GM12878 (cell line): Measurements from ENCODE around the gene NOP9.

Experiments used
- EP300 ChIP-seq, 2 experiments: fragments of 150-350 bp in 1 of 2; IDR thresholded peaks; 2 replicates each; pipeline ENCODE4 v1.6.1; 2011 to 2012; ENCODE audit warnings: low read depth in 2 of 2, low read length in 2 of 2, borderline replicate concordance in 1 of 2, improper control_type of control experiment in 1 of 2, inconsistent platforms in 1 of 2; ENCODE audit not compliant: control insufficient read depth in 1 of 2
- EZH2 ChIP-seq: IDR thresholded peaks from 2 replicates; pipeline ENCODE4 v1.6.1; 2012; ENCODE audit warnings: low read depth, mild to moderate bottlenecking, control low read depth, inconsistent platforms, low read length, borderline replicate concordance; ENCODE audit not compliant: control insufficient read depth
- NFIC ChIP-seq: IDR thresholded peaks from 2 replicates; pipeline ENCODE4 v1.6.1; 2012; ENCODE audit warnings: low read depth, mild to moderate bottlenecking, inconsistent platforms, low read length, moderate library complexity
- RAD21 ChIP-seq: IDR thresholded peaks from 2 replicates; pipeline ENCODE4 v1.6.1; 2011; ENCODE audit warnings: mild to moderate bottlenecking, low read depth, low read length, moderate library complexity; ENCODE audit not compliant: insufficient read depth
- RB1 ChIP-seq: fragments of 450-650 bp; formaldehyde crosslinking; IDR thresholded peaks from 2 replicates; pipeline ENCODE4 v1.6.1; 2017; ENCODE audit warnings: mild to moderate bottlenecking, borderline replicate concordance
- TAF1 ChIP-seq: IDR thresholded peaks from 2 replicates; pipeline ENCODE4 v1.6.1; 2011; ENCODE audit warnings: mild to moderate bottlenecking, low read depth, low read length, borderline replicate concordance
- YY1 ChIP-seq: IDR thresholded peaks from 2 replicates; pipeline ENCODE4 v1.6.1; 2011; ENCODE audit warnings: low read depth, mild to moderate bottlenecking, low read length
- ZNF274 ChIP-seq: IDR thresholded peaks from one replicate; pipeline ENCODE4 v1.8.0; 2011; ENCODE audit not compliant: insufficient read length, insufficient read depth
- TF ChIP-seq, protein P1 (sequence below), 3 experiments: IDR thresholded peaks in 2 of 3; conservative IDR thresholded peaks in 1 of 3; 2 replicates each; pipeline ENCODE4 v1.5.1; 2011; ENCODE audit warnings: low read depth in 3 of 3, low read length in 3 of 3, mild to moderate bottlenecking in 3 of 3, control low read depth in 2 of 3, moderate library complexity in 2 of 3, inconsistent platforms in 1 of 3, mixed read lengths in 1 of 3; ENCODE audit not compliant: control insufficient read depth in 2 of 3, insufficient read depth in 1 of 3; ENCODE audit errors: extremely low read depth in 1 of 3
- TF ChIP-seq, protein P2 (sequence below): IDR thresholded peaks from 2 replicates; pipeline ENCODE4 v1.6.1; 2011; ENCODE audit warnings: low read depth, mild to moderate bottlenecking, low read length, moderate library complexity, borderline replicate concordance; ENCODE audit errors: extremely low read depth
- TF ChIP-seq, protein P3 (sequence below): fragments of 450-650 bp; formaldehyde crosslinking; IDR thresholded peaks from 2 replicates; pipeline ENCODE4 v1.4.0; 2020; ENCODE audit warnings: mild to moderate bottlenecking, moderate library complexity
- TF ChIP-seq, protein P4 (sequence below): IDR thresholded peaks from 2 replicates; pipeline ENCODE4 v1.6.1; 2012; ENCODE audit warnings: low read depth, low read length, improper control_type of control experiment
- TF ChIP-seq, protein P5 (sequence below): IDR thresholded peaks from 2 replicates; pipeline ENCODE4 v1.6.1; 2012; ENCODE audit warnings: mild to moderate bottlenecking, low read depth, low read length
- TF ChIP-seq, protein P6 (sequence below): IDR thresholded peaks from 2 replicates; pipeline ENCODE4 v1.6.1; 2011; ENCODE audit warnings: mild to moderate bottlenecking, low read depth, low read length, moderate library complexity; ENCODE audit not compliant: insufficient replicate concordance

DNA sequence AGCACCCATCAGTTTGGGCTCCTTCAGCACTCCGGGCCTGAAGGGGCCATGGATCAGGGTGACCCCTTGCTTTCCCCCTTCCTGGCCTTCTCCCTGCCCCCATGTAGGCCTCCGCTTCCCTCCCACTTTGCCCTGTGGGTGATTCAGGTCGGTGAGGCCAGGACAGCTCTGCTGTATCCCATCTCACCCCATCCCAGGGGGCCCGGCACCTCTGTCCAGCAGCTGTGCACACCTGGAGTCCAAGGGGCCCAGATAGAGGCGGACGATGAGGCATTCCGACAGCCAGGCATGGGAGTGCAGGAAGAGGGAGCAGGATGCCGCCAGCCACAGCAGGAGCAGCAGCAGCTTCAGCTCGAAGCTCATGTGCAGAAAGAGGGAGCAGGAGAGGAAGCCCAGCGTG, 23.0 kb downstream of the NOP9 start:
- TF ChIP-seq YY1 (no peak), TAF1 (no peak), NFIC (no peak), EP300 (IDR thresholded peaks at IDR 0.05; ENCODE audit: borderline replicate concordance in 1 of 2, control insufficient read depth in 1 of 2, low read depth in 2 of 2, low read length in 2 of 2) (no peak), ZNF274 (no peak), RB1 (no peak), EZH2 (no peak), RAD21 (no peak)
- TF ChIP-seq, protein P1, sequence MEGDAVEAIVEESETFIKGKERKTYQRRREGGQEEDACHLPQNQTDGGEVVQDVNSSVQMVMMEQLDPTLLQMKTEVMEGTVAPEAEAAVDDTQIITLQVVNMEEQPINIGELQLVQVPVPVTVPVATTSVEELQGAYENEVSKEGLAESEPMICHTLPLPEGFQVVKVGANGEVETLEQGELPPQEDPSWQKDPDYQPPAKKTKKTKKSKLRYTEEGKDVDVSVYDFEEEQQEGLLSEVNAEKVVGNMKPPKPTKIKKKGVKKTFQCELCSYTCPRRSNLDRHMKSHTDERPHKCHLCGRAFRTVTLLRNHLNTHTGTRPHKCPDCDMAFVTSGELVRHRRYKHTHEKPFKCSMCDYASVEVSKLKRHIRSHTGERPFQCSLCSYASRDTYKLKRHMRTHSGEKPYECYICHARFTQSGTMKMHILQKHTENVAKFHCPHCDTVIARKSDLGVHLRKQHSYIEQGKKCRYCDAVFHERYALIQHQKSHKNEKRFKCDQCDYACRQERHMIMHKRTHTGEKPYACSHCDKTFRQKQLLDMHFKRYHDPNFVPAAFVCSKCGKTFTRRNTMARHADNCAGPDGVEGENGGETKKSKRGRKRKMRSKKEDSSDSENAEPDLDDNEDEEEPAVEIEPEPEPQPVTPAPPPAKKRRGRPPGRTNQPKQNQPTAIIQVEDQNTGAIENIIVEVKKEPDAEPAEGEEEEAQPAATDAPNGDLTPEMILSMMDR (IDR thresholded peaks at IDR 0.05 in 2 of 3, conservative IDR thresholded peaks at IDR 0.05 in 1 of 3; ENCODE audit: control insufficient read depth in 2 of 3, extremely low read depth in 1 of 3, insufficient read depth in 1 of 3, low read depth in 3 of 3, low read length in 3 of 3), result no peak
- TF ChIP-seq, protein P2, sequence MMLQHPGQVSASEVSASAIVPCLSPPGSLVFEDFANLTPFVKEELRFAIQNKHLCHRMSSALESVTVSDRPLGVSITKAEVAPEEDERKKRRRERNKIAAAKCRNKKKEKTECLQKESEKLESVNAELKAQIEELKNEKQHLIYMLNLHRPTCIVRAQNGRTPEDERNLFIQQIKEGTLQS, result no peak
- TF ChIP-seq, protein P3, sequence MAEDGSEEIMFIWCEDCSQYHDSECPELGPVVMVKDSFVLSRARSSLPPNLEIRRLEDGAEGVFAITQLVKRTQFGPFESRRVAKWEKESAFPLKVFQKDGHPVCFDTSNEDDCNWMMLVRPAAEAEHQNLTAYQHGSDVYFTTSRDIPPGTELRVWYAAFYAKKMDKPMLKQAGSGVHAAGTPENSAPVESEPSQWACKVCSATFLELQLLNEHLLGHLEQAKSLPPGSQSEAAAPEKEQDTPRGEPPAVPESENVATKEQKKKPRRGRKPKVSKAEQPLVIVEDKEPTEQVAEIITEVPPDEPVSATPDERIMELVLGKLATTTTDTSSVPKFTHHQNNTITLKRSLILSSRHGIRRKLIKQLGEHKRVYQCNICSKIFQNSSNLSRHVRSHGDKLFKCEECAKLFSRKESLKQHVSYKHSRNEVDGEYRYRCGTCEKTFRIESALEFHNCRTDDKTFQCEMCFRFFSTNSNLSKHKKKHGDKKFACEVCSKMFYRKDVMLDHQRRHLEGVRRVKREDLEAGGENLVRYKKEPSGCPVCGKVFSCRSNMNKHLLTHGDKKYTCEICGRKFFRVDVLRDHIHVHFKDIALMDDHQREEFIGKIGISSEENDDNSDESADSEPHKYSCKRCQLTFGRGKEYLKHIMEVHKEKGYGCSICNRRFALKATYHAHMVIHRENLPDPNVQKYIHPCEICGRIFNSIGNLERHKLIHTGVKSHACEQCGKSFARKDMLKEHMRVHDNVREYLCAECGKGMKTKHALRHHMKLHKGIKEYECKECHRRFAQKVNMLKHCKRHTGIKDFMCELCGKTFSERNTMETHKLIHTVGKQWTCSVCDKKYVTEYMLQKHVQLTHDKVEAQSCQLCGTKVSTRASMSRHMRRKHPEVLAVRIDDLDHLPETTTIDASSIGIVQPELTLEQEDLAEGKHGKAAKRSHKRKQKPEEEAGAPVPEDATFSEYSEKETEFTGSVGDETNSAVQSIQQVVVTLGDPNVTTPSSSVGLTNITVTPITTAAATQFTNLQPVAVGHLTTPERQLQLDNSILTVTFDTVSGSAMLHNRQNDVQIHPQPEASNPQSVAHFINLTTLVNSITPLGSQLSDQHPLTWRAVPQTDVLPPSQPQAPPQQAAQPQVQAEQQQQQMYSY (CRISPR knock-in tag), result no peak
- TF ChIP-seq, protein P4, sequence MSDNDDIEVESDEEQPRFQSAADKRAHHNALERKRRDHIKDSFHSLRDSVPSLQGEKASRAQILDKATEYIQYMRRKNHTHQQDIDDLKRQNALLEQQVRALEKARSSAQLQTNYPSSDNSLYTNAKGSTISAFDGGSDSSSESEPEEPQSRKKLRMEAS, result no peak
- TF ChIP-seq, protein P5, sequence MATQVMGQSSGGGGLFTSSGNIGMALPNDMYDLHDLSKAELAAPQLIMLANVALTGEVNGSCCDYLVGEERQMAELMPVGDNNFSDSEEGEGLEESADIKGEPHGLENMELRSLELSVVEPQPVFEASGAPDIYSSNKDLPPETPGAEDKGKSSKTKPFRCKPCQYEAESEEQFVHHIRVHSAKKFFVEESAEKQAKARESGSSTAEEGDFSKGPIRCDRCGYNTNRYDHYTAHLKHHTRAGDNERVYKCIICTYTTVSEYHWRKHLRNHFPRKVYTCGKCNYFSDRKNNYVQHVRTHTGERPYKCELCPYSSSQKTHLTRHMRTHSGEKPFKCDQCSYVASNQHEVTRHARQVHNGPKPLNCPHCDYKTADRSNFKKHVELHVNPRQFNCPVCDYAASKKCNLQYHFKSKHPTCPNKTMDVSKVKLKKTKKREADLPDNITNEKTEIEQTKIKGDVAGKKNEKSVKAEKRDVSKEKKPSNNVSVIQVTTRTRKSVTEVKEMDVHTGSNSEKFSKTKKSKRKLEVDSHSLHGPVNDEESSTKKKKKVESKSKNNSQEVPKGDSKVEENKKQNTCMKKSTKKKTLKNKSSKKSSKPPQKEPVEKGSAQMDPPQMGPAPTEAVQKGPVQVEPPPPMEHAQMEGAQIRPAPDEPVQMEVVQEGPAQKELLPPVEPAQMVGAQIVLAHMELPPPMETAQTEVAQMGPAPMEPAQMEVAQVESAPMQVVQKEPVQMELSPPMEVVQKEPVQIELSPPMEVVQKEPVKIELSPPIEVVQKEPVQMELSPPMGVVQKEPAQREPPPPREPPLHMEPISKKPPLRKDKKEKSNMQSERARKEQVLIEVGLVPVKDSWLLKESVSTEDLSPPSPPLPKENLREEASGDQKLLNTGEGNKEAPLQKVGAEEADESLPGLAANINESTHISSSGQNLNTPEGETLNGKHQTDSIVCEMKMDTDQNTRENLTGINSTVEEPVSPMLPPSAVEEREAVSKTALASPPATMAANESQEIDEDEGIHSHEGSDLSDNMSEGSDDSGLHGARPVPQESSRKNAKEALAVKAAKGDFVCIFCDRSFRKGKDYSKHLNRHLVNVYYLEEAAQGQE, result no peak
- TF ChIP-seq, protein P6, sequence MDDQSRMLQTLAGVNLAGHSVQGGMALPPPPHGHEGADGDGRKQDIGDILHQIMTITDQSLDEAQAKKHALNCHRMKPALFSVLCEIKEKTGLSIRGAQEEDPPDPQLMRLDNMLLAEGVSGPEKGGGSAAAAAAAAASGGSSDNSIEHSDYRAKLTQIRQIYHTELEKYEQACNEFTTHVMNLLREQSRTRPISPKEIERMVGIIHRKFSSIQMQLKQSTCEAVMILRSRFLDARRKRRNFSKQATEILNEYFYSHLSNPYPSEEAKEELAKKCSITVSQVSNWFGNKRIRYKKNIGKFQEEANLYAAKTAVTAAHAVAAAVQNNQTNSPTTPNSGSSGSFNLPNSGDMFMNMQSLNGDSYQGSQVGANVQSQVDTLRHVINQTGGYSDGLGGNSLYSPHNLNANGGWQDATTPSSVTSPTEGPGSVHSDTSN, result no peak
